Peyer's patch (tissue), 4 donors: Measurements from ENCODE around the gene ZNF213. TPM values are rescaled to one million over a fixed set of nuclear protein-coding genes. Genes with fewer than 3 reads are reported as not detected.
A peak's percentile ranks its signal among the peaks of the same experiment; 100 is the strongest.

Source experiments
- DNase-seq, 3 donors: peaks; one replicate each; pipeline ENCODE4 v3.0.0-alpha.2; 2017 to 2019
- H3K27ac ChIP-seq, 4 donors: fragments of 200-600 bp; sonication (generic); one replicate each; pipeline ENCODE4 v1.5.1; 2016 to 2019
- H3K27me3 ChIP-seq, 2 donors: fragments of 200-600 bp; sonication (generic); one replicate each; pipeline ENCODE4 v1.5.1; 2019
- H3K36me3 ChIP-seq, 3 donors: fragments of 200-600 bp; sonication (generic); one replicate each; pipeline ENCODE4 v1.5.1; 2016 to 2019
- H3K4me1 ChIP-seq, 4 donors: fragments of 200-600 bp; sonication (generic); one replicate each; pipeline ENCODE4 v1.5.1; 2016 to 2019
- H3K4me3 ChIP-seq, 4 donors: fragments of 200-600 bp; sonication (generic); 1 replicate in 3 of 4; 2 replicates in 1 of 4; pipeline ENCODE4 v1.5.1; 2016 to 2019; ENCODE audit warnings: mild to moderate bottlenecking in 1 of 4
- H3K9me3 ChIP-seq, 4 donors: fragments of 200-600 bp; sonication (generic); one replicate each; pipeline ENCODE4 v1.5.1; 2016 to 2019; ENCODE audit warnings: mild to moderate bottlenecking in 1 of 4
- POLR2A ChIP-seq, 2 donors: fragments of 450-650 bp; IDR thresholded peaks; one replicate each; pipeline ENCODE4 v1.5.1; 2017; ENCODE audit warnings: antibody characterized with exemption in 2 of 2, mild to moderate bottlenecking in 2 of 2, moderate library complexity in 2 of 2
- total RNA-seq, 4 donors: library from RNA; depleted of rRNA; stranded (reverse); fragments of >200 nt; gene quantifications; one replicate each; pipeline ENCODE4 v1.1.0, GENCODE V29; 2016
- TF ChIP-seq, protein P1 (sequence below), 6 experiments: fragments of 450-650 bp in 4 of 6; fragments of 200-600 bp in 2 of 6; sonication (generic) in 1 of 6; IDR thresholded peaks; one replicate each; pipeline ENCODE4 v1.5.1; 2017 to 2019; ENCODE audit warnings: antibody characterized with exemption in 6 of 6, mild to moderate bottlenecking in 3 of 6, moderate library complexity in 1 of 6

ZNF213 gene
- total RNA-seq, 4 donors from 2014 or later, result 14.9 to 40.6 (median 18.4) TPM

DNA sequence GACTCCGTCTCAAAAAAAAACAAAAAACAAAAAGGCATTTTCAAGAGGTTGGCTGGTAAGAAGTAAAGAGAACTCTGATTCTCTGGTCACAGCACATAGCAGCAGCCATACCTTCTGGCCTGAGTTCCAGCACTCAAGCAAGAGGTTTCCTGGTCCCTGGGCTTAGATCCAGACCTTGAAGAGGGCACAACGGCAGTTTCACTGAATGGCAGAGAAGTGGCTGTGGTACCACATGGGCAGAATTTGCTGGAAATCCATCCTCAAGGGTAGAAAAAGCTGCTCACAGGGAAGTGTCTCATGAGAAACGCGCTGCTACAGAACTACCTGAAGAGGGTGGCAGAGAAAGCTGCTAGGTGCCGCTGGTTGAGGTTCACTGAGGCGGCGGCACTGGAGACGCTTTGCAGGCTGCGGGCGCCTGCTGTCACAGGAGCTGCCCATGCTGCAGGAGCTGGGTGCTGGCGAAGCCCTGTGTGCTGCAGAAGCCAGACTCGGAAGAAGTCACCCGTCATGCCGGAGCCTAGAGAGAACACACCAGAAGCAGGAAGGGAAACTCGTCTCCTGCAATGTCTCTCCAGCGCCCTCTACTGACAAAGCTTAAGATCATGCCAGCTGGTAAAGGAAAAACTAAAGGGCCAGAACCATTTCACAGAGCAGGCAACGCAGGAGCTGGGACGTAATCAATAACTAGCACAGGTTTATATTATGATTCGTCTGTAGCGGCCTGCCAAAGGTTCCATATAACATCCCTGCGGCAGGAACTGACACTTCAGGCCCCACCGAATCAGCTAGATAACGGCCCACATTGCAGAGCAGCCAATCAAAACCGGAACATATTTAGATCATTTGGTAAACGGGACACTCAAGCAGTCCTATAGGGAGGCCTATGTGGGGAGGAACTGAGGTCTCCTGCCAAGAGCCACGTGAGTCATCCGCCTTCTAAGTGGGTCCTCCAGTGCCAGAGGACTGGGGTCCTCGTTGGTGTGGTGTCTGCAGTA is 5.4 kb upstream of the ZNF213 start:
- Histone ChIP-seq H3K4me1 (peaks cover 0 to 34% (median 7%) of the 10 kb centered on the region in 4 donors), H3K27me3 (no peaks in the 10 kb centered on the region), H3K4me3 (peak overlapping the region; percentile 41 to 59 (median 54)), H3K27ac (peak overlapping the region; percentile 61 to 80 (median 70)), H3K9me3 (no peaks in the 10 kb centered on the region), H3K36me3 (peaks cover 0 to 8% (median 0%) of the 10 kb centered on the region in 3 donors)
- peak; percentile 77 to 89 (median 78) for DNase-seq
- peak in 1 of 2 donors; percentile 15 for TF ChIP-seq POLR2A (IDR thresholded peaks at IDR 0.05)
- TF ChIP-seq, protein P1, sequence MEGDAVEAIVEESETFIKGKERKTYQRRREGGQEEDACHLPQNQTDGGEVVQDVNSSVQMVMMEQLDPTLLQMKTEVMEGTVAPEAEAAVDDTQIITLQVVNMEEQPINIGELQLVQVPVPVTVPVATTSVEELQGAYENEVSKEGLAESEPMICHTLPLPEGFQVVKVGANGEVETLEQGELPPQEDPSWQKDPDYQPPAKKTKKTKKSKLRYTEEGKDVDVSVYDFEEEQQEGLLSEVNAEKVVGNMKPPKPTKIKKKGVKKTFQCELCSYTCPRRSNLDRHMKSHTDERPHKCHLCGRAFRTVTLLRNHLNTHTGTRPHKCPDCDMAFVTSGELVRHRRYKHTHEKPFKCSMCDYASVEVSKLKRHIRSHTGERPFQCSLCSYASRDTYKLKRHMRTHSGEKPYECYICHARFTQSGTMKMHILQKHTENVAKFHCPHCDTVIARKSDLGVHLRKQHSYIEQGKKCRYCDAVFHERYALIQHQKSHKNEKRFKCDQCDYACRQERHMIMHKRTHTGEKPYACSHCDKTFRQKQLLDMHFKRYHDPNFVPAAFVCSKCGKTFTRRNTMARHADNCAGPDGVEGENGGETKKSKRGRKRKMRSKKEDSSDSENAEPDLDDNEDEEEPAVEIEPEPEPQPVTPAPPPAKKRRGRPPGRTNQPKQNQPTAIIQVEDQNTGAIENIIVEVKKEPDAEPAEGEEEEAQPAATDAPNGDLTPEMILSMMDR (IDR thresholded peaks at IDR 0.05), result peak; percentile 89 to 97 (median 92)

DNA sequence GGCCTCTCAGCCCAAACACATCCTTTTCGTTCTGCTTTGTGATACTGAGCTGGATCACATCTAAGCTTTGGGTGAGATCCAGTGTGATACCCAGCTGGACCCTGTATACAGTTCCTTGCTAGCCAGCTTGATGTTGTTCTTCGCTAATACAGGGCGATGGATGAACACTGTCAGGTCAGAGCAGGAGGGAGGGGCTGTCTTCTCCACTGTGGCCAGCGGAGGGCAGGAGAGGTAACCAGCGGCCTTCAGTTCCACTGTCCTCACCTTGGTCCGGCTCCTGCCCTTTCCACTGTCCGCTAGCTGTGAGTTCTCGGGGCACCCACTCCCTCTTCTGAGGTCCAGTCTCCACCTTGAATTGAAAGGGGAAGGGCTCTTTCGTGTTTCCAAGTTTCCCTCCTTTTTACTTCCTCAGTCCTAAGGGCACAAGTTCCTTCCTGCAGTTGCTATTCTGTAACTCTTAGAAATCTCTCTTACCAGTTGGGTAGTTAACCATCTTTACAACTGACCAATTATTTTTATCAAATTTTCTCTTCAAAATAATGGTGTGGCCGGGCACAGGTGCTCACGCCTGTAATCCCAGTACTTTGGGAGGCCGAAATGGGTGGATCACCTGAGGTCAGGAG is 3.0 kb upstream of the ZNF213 start:
- H3K4me3 ChIP-seq, result no peak overlapping the region
- DNase-seq, result peak; percentile 31 to 72 (median 71)
- no peaks in the 10 kb centered on the region for H3K27me3 ChIP-seq
- H3K4me1 ChIP-seq, result peaks cover 0 to 37% (median 7%) of the 10 kb centered on the region in 4 donors
- H3K36me3 ChIP-seq, result peaks cover 0 to 8% (median 0%) of the 10 kb centered on the region in 3 donors
- TF ChIP-seq, protein P1 (IDR thresholded peaks at IDR 0.05), result peak; percentile 25 to 70 (median 56)
- no peak for TF ChIP-seq POLR2A (IDR thresholded peaks at IDR 0.05)
- H3K27ac ChIP-seq, result no peak overlapping the region
- no peaks in the 10 kb centered on the region for H3K9me3 ChIP-seq

DNA sequence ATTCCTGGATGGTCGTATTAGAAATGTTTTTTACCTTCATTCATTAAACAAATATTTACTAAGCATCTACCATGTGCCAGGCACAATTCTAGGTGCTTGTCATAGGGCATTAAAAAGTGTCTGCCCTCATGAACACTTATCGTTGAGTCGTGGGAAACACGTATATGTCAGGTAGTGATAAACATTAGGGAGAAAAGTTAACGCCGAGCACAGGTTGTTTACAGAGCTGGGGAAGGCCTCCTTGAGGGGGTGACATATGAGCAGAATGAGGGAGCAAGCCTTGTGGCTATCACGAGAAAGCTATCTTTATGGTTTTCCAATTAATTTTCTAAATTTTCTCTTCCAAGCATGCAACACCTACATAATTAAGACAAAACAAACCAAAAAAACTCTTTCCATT is 985 bp upstream of the ZNF213 start:
- no peak for DNase-seq
- Histone ChIP-seq H3K4me3 (peak overlapping the region; percentile 63 to 88 (median 72)), H3K27ac (peak overlapping the region; percentile 89 to 97 (median 93)), H3K4me1 (peaks cover 0 to 33% (median 5%) of the 10 kb centered on the region in 4 donors), H3K9me3 (no peaks in the 10 kb centered on the region), H3K36me3 (peaks cover 0 to 18% (median 0%) of the 10 kb centered on the region in 3 donors), H3K27me3 (no peaks in the 10 kb centered on the region)
- no peak for TF ChIP-seq POLR2A (IDR thresholded peaks at IDR 0.05)
- TF ChIP-seq, protein P1 (IDR thresholded peaks at IDR 0.05), result no peak

DNA sequence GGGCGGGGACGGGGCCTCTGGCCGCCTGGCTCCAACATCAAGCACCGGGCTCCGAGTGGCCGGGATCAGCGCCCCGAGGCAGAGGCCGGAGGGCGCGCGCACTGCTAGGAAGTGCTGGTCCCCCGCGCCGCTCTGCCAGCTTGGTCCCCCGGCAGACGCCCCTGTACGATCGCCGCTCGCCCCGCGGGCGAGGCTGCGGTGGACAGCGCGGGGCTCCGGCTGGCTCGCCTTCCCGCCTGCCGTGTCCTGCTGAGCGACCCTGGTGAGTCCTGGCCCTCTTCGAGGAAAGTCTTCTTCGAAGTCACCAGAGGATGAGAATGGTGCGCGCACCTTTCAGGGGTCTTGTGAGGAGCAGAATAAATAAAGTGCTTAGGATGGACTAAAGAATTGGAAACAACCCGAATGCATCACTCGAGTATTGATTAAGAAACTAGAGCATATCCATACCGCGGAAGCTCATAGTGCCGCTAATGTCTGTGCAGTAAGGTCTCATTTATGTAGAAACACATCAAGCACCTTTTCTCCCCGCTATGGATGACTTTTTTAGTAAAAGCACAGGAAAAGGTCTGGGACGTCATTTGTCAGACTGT is 392 bp downstream of the ZNF213 start:
- H3K4me1 ChIP-seq, result peaks cover 0 to 22% (median 0%) of the 10 kb centered on the region in 4 donors
- H3K36me3 ChIP-seq, result peaks cover 0 to 28% (median 0%) of the 10 kb centered on the region in 3 donors
- no peak for TF ChIP-seq POLR2A (IDR thresholded peaks at IDR 0.05)
- TF ChIP-seq, protein P1 (IDR thresholded peaks at IDR 0.05), result no peak
- H3K27me3 ChIP-seq, result no peaks in the 10 kb centered on the region
- no peak for DNase-seq
- peak overlapping the region; percentile 63 to 88 (median 72) for H3K4me3 ChIP-seq
- H3K9me3 ChIP-seq, result no peaks in the 10 kb centered on the region
- H3K27ac ChIP-seq, result peak overlapping the region; percentile 89 to 97 (median 93)

- H3K27ac ChIP-seq, result no peak overlapping the region
- H3K27me3 ChIP-seq, result no peaks in the 10 kb centered on the region
- peaks cover 0 to 21% (median 0%) of the 10 kb centered on the region in 4 donors for H3K4me1 ChIP-seq
- H3K36me3 ChIP-seq, result peaks cover 0 to 41% (median 0%) of the 10 kb centered on the region in 3 donors
- no peaks in the 10 kb centered on the region for H3K9me3 ChIP-seq
- DNase-seq, result no peak
- no peak overlapping the region for H3K4me3 ChIP-seq
- TF ChIP-seq, protein P1 (IDR thresholded peaks at IDR 0.05), result no peak
- no peak for TF ChIP-seq POLR2A (IDR thresholded peaks at IDR 0.05)
Measured at GRCh38 chr16:3137267-3137666, 2.4 kb downstream of the ZNF213 start.
